Left lung (tissue), 10 donors: ENCODE measurements around the gene ISLR. TPM values are rescaled to one million over a fixed set of nuclear protein-coding genes. Genes with fewer than 3 reads are reported as not detected.

Source experiments
- ATAC-seq: fragments of 200-7000 bp; cut with Tn5 transposase; one replicate; pipeline ENCODE4 v1.9.1; 2020; ENCODE audit warnings: moderate library complexity
- DNase-seq, 4 donors: peaks; one replicate each; pipeline ENCODE4 v3.0.0-alpha.2; 2013 to 2020
- H3K27ac ChIP-seq, 2 donors: fragments of 200-600 bp; sonication (generic) in 1 of 2; one replicate each; pipeline versions ENCODE4 v1.5.0 to v1.8.0; 2020 to 2021
- H3K27me3 ChIP-seq, 2 donors: fragments of 200-600 bp; sonication (generic) in 1 of 2; one replicate each; pipeline versions ENCODE4 v1.5.0 to v1.8.0; 2020 to 2021
- H3K36me3 ChIP-seq, 2 donors: fragments of 200-600 bp; sonication (generic) in 1 of 2; one replicate each; pipeline versions ENCODE4 v1.5.0 to v1.8.0; 2020 to 2021
- H3K4me1 ChIP-seq, 2 donors: fragments of 200-600 bp; one replicate each; pipeline ENCODE4 v1.8.0; 2021
- H3K4me3 ChIP-seq, 2 donors: fragments of 200-600 bp; sonication (generic) in 1 of 2; one replicate each; pipeline versions ENCODE4 v1.5.0 to v1.8.0; 2020 to 2021; ENCODE audit warnings: mild to moderate bottlenecking in 1 of 2
- H3K9me3 ChIP-seq, 2 donors: fragments of 200-600 bp; sonication (generic) in 1 of 2; one replicate each; pipeline versions ENCODE4 v1.5.0 to v1.8.0; 2020 to 2021
- intact Hi-C, 2 donors: fragments of 100-400 bp; cut with DNase I; formaldehyde crosslinking; loops; one replicate each; pipeline versions ENCODE4 v1.11.2 to v1.14.2; 2022
- polyA plus RNA-seq, 6 donors: library from polyadenylated mRNA; unstranded; fragments of 120-200 nt; gene quantifications; one replicate each; pipeline ENCODE4 v1.2.1, GENCODE V29; 2013; ENCODE audit not compliant: insufficient read length in 6 of 6
- total RNA-seq, 2 donors: library from RNA; stranded (reverse); fragmentation: NEBNext Ultra II Directional; extraction: Animal tissue kit (Norgen Biotek cat#: 25700); gene quantifications; one replicate each; pipeline ENCODE4 v1.2.1, GENCODE V29; 2021
- TF ChIP-seq, protein P1 (sequence below), 2 donors: fragments of 200-600 bp; sonication (generic) in 1 of 2; IDR thresholded peaks; one replicate each; pipeline versions ENCODE4 v1.5.0 to v1.8.0; 2021; ENCODE audit warnings: antibody characterized with exemption in 2 of 2
- donor health status: DM: no; HTN: yes; CAD: no.
- donor health status: DM: no; HTN: no; CAD: no.

The ISLR gene
- total and polyA plus RNA-seq, 8 donors, result 10.4 to 60.1 (median 52.6) TPM

- no peak for DNase-seq
- Histone ChIP-seq H3K4me3 (no peak overlapping the region), H3K27me3 (peaks cover 84 to 100% of the 10 kb centered on the region in 2 donors), H3K27ac (no peak overlapping the region), H3K36me3 (no peaks in the 10 kb centered on the region), H3K9me3 (no peaks in the 10 kb centered on the region), H3K4me1 (peaks cover 11 to 52% of the 10 kb centered on the region in 2 donors)
- no peak for ATAC-seq
- intact Hi-C loops, result no loop called here
- TF ChIP-seq, protein P1, sequence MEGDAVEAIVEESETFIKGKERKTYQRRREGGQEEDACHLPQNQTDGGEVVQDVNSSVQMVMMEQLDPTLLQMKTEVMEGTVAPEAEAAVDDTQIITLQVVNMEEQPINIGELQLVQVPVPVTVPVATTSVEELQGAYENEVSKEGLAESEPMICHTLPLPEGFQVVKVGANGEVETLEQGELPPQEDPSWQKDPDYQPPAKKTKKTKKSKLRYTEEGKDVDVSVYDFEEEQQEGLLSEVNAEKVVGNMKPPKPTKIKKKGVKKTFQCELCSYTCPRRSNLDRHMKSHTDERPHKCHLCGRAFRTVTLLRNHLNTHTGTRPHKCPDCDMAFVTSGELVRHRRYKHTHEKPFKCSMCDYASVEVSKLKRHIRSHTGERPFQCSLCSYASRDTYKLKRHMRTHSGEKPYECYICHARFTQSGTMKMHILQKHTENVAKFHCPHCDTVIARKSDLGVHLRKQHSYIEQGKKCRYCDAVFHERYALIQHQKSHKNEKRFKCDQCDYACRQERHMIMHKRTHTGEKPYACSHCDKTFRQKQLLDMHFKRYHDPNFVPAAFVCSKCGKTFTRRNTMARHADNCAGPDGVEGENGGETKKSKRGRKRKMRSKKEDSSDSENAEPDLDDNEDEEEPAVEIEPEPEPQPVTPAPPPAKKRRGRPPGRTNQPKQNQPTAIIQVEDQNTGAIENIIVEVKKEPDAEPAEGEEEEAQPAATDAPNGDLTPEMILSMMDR (IDR thresholded peaks at IDR 0.05), result no peak
Observed at GRCh38 chr15:74133694-74134386, 39.7 kb upstream of the ISLR start.

DNA sequence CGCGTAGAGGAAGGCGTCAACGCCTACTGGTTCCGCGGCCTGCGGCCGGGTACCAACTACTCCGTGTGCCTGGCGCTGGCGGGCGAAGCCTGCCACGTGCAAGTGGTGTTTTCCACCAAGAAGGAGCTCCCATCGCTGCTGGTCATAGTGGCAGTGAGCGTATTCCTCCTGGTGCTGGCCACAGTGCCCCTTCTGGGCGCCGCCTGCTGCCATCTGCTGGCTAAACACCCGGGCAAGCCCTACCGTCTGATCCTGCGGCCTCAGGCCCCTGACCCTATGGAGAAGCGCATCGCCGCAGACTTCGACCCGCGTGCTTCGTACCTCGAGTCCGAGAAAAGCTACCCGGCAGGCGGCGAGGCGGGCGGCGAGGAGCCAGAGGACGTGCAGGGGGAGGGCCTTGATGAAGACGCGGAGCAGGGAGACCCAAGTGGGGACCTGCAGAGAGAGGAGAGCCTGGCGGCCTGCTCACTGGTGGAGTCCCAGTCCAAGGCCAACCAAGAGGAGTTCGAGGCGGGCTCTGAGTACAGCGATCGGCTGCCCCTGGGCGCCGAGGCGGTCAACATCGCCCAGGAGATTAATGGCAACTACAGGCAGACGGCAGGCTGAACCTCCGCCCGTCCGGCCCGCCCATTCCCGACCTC, 39.0 kb upstream of the ISLR start:
- TF ChIP-seq, protein P1 (IDR thresholded peaks at IDR 0.05), result peak in 1 of 2 donors; percentile 34
- intact Hi-C loops, result no loop called here
- Histone ChIP-seq H3K27ac (no peak overlapping the region), H3K9me3 (no peaks in the 10 kb centered on the region), H3K4me3 (no peak overlapping the region), H3K36me3 (no peaks in the 10 kb centered on the region), H3K4me1 (peaks cover 7 to 45% of the 10 kb centered on the region in 2 donors), H3K27me3 (peaks cover 77 to 100% of the 10 kb centered on the region in 2 donors)
- DNase-seq (peak in 2 of 4 donors; percentile 51 to 85), ATAC-seq (peak; percentile 63)

DNA sequence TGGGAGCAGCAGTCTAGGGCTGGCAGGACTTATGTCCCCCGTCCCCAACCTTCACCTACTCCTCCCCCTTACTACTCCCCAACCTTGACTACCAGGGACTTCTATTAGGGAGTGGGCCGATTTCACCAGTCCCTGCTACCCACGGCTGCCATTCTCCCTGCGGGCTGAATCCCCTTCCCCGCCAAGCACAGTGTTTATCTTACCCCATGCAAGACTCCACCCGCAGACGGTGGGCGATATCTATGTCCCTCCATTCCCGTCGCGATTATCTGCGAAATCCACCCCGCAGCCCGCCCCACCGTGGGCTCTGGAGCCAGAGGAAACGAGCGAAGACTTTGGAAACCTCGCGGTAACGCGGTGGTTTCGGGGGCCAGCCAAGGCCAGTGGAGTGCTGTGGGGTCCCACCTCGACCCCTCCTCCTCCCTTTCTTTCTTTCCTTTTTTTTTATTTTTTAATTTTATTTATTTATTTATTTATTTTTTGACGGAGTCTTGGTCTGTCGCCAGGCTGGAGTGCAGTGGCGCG, 38.4 kb upstream of the ISLR start:
- TF ChIP-seq, protein P1 (IDR thresholded peaks at IDR 0.05), result no peak
- peaks cover 71 to 97% of the 10 kb centered on the region in 2 donors for H3K27me3 ChIP-seq
- H3K27ac ChIP-seq, result no peak overlapping the region
- H3K4me1 ChIP-seq, result peaks cover 7 to 39% of the 10 kb centered on the region in 2 donors
- intact Hi-C loops, result no loop called here
- H3K9me3 ChIP-seq, result no peaks in the 10 kb centered on the region
- ATAC-seq (no peak), DNase-seq (no peak)
- no peaks in the 10 kb centered on the region for H3K36me3 ChIP-seq
- no peak overlapping the region for H3K4me3 ChIP-seq

DNA sequence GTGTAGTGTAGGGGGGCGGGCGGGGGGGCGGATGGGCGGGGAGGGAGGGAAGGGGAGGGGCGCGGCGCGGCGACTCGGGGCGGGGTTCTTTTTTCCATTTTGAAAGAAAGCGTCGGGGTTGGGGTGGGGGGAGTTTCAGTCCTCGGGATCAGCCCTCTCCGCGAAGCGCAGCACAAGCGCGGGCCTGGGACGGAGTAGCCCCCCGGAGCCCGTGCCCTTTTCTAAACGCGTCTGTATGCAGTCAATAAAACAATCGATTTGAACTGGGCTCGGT, 37.0 kb upstream of the ISLR start:
- intact Hi-C loops, result no loop called here
- H3K4me3 ChIP-seq, result peak overlapping the region; percentile 27 to 32

More for the DNA sequence above, 37.0 kb upstream of the ISLR start:
- H3K36me3 ChIP-seq, result no peaks in the 10 kb centered on the region
- TF ChIP-seq, protein P1 (IDR thresholded peaks at IDR 0.05), result no peak
- DNase-seq, result no peak
- no peak for ATAC-seq
- H3K9me3 ChIP-seq, result no peaks in the 10 kb centered on the region
- H3K27ac ChIP-seq, result peak overlapping the region; percentile 54 to 67
- peaks cover 57 to 89% of the 10 kb centered on the region in 2 donors for H3K27me3 ChIP-seq
- H3K4me1 ChIP-seq, result peaks cover 7 to 32% of the 10 kb centered on the region in 2 donors
